Neural progenitor cell (in vitro differentiated cells): ENCODE measurements around the gene HADHB. TPM values are rescaled to one million over a fixed set of nuclear protein-coding genes. Genes with fewer than 3 reads are reported as not detected.
"Not testable (repeated sequence)": the region's sequence is repeated elsewhere in the genome, so short reads cannot be mapped to it uniquely, and the experiment has no call there.

ENCODE experiments used
- DNase-seq: peaks from one replicate; pipeline ENCODE4 v3.0.0-alpha.2; 2016; ENCODE audit warnings: low spot score
- H2AFZ ChIP-seq: fragments of 200-600 bp; sonication (generic); replicated peaks from 2 replicates; pipeline ENCODE4 v1.6.1; 2016; ENCODE audit warnings: antibody characterized with exemption
- H3F3A ChIP-seq: fragments of 200-600 bp; sonication (generic); 2 replicates; pipeline ENCODE4 v1.6.1; 2016; ENCODE audit warnings: antibody characterized with exemption, low read depth
- H3K27ac ChIP-seq: fragments of 200-600 bp; sonication (generic); 2 replicates; pipeline ENCODE4 v1.5.1; 2016; ENCODE audit warnings: mild to moderate bottlenecking
- H3K27me3 ChIP-seq: fragments of 200-600 bp; sonication (generic); 2 replicates; pipeline ENCODE4 v1.6.1; 2016; ENCODE audit warnings: mild to moderate bottlenecking, moderate library complexity
- H3K36me3 ChIP-seq: fragments of 200-600 bp; sonication (generic); 2 replicates; pipeline ENCODE4 v1.5.1; 2016
- H3K4me1 ChIP-seq: fragments of 200-600 bp; sonication (generic); 2 replicates; pipeline ENCODE4 v1.6.1; 2016; ENCODE audit warnings: mixed run types
- H3K4me2 ChIP-seq: fragments of 200-600 bp; sonication (generic); 2 replicates; pipeline ENCODE4 v1.6.1; 2016
- H3K4me3 ChIP-seq: fragments of 200-600 bp; sonication (generic); 2 replicates; pipeline ENCODE4 v1.5.1; 2016
- H3K79me2 ChIP-seq: fragments of 200-600 bp; sonication (generic); 2 replicates; pipeline ENCODE4 v1.6.1; 2016; ENCODE audit warnings: low read depth
- H3K9ac ChIP-seq: fragments of 200-600 bp; sonication (generic); 2 replicates; pipeline ENCODE4 v1.6.1; 2016
- H3K9me3 ChIP-seq: fragments of 200-600 bp; sonication (generic); 2 replicates; pipeline ENCODE4 v1.5.1; 2016; ENCODE audit warnings: low read depth
- H4K20me1 ChIP-seq: fragments of 200-600 bp; sonication (generic); 2 replicates; pipeline ENCODE4 v1.6.1; 2016; ENCODE audit warnings: low read depth
- H3K27ac Mint-ChIP-seq: 3 replicates; pipeline ENCODE4 v1.8.0; 2021; ENCODE audit warnings: mixed read lengths
- H3K27me3 Mint-ChIP-seq: 2 replicates; pipeline ENCODE4 v1.8.0; 2022; ENCODE audit warnings: low read depth, mild to moderate bottlenecking, inconsistent platforms, moderate library complexity, mixed read lengths; ENCODE audit not compliant: insufficient read depth
- H3K36me3 Mint-ChIP-seq: 3 replicates; pipeline ENCODE4 v1.8.0; 2021; ENCODE audit warnings: mixed read lengths
- H3K4me1 Mint-ChIP-seq: 3 replicates; pipeline ENCODE4 v1.8.0; 2021; ENCODE audit warnings: mixed read lengths
- H3K4me3 Mint-ChIP-seq: 3 replicates; pipeline ENCODE4 v1.8.0; 2021; ENCODE audit warnings: mild to moderate bottlenecking, moderate library complexity, mixed read lengths
- H3K9me3 Mint-ChIP-seq: 3 replicates; pipeline ENCODE4 v1.8.0; 2020; ENCODE audit warnings: mixed read lengths
- CTCF ChIP-seq: fragments of 200-600 bp; sonication (generic); IDR thresholded peaks from 2 replicates; pipeline ENCODE4 v1.5.1; 2017; ENCODE audit warnings: antibody characterized with exemption, mild to moderate bottlenecking
- EZH2 ChIP-seq: fragments of 200-600 bp; sonication (generic); IDR thresholded peaks from 2 replicates; pipeline ENCODE4 v1.6.1; 2017; ENCODE audit warnings: antibody characterized with exemption, mild to moderate bottlenecking, moderate library complexity
- EZH2phosphoT487 ChIP-seq: fragments of 200-600 bp; sonication (generic); IDR thresholded peaks from 2 replicates; pipeline ENCODE4 v1.6.1; 2017; ENCODE audit warnings: antibody characterized with exemption
- total RNA-seq: library from RNA; depleted of rRNA; stranded (reverse); fragments of >200 nt; gene quantifications from 2 replicates; pipeline ENCODE4 v1.2.3, GENCODE V29; 2015; ENCODE audit warnings: low replicate concordance

Gene HADHB
- total RNA-seq, 1 donor from 2014 or later, result 40.6 TPM

GRCh38 chr2:26330604-26331003, 85.9 kb downstream of the HADHB start:
- no peak for DNase-seq
- H3K27ac Mint-ChIP-seq, result no peak overlapping the region
- H3K4me1 Mint-ChIP-seq, result peaks cover 6% of the 10 kb centered on the region

GRCh38 chr2:26331321-26331720, 86.6 kb downstream of the HADHB start:
- not testable (repeated sequence) for H3K9me3 Mint-ChIP-seq, H3K4me1 ChIP-seq, DNase-seq, H3K36me3 Mint-ChIP-seq, H3F3A ChIP-seq, H3K4me3 ChIP-seq, H3K9ac ChIP-seq, H3K27me3 Mint-ChIP-seq, H3K27ac Mint-ChIP-seq, H4K20me1 ChIP-seq, H3K4me3 Mint-ChIP-seq, H3K36me3 ChIP-seq, H2AFZ ChIP-seq, H3K79me2 ChIP-seq, H3K27ac ChIP-seq, H3K9me3 ChIP-seq, H3K4me2 ChIP-seq, H3K4me1 Mint-ChIP-seq, H3K27me3 ChIP-seq

More at GRCh38 chr2:26330604-26331003, 85.9 kb downstream of the HADHB start:
- Histone ChIP-seq H3K4me3 (no peak overlapping the region), H2AFZ (peak overlapping the region; percentile 74), H3K4me2 (no peak overlapping the region), H3F3A (no peaks in the 10 kb centered on the region), H3K9ac (no peak overlapping the region), H3K27me3 (no peaks in the 10 kb centered on the region), H3K4me1 (no peaks in the 10 kb centered on the region), H3K79me2 (no peaks in the 10 kb centered on the region), H4K20me1 (no peaks in the 10 kb centered on the region), H3K36me3 (no peaks in the 10 kb centered on the region), H3K27ac (no peak overlapping the region), H3K9me3 (no peaks in the 10 kb centered on the region)
- Mint-ChIP-seq H3K27me3 (no peaks in the 10 kb centered on the region), H3K9me3 (no peaks in the 10 kb centered on the region), H3K36me3 (no peaks in the 10 kb centered on the region), H3K4me3 (no peak overlapping the region)
- no peak for TF ChIP-seq EZH2phosphoT487
- TF ChIP-seq EZH2, result no peak
- no peak for TF ChIP-seq CTCF

- no peak overlapping the region for H3K4me3 Mint-ChIP-seq
Observed at GRCh38 chr2:26333293-26333692, 88.6 kb downstream of the HADHB start.

GRCh38 chr2:26335231-26335630, 90.5 kb downstream of the HADHB start:
- Histone ChIP-seq H3K4me2 (no peak overlapping the region), H3K4me3 (no peak overlapping the region)

More at GRCh38 chr2:26333293-26333692, 88.6 kb downstream of the HADHB start:
- no peaks in the 10 kb centered on the region for H3K79me2 ChIP-seq
- H3K9me3 Mint-ChIP-seq, result no peaks in the 10 kb centered on the region
- H3K27me3 Mint-ChIP-seq, result peaks cover 2% of the 10 kb centered on the region
- no peak overlapping the region for H3K27ac ChIP-seq
- no peaks in the 10 kb centered on the region for H4K20me1 ChIP-seq
- H3K27me3 ChIP-seq, result no peaks in the 10 kb centered on the region
- peaks cover 6% of the 10 kb centered on the region for H3K4me1 Mint-ChIP-seq
- no peak overlapping the region for H3K4me2 ChIP-seq
- H3K36me3 ChIP-seq, result no peaks in the 10 kb centered on the region
- no peaks in the 10 kb centered on the region for H3K9me3 ChIP-seq
- H3K27ac Mint-ChIP-seq, result no peak overlapping the region
- no peaks in the 10 kb centered on the region for H3F3A ChIP-seq
- no peak overlapping the region for H2AFZ ChIP-seq
- no peaks in the 10 kb centered on the region for H3K4me1 ChIP-seq
- no peak overlapping the region for H3K4me3 ChIP-seq
- no peaks in the 10 kb centered on the region for H3K36me3 Mint-ChIP-seq
- TF ChIP-seq CTCF, result no peak
- no peak for TF ChIP-seq EZH2
- TF ChIP-seq EZH2phosphoT487, result no peak
- H3K9ac ChIP-seq, result no peak overlapping the region
- DNase-seq, result no peak

More at GRCh38 chr2:26335231-26335630, 90.5 kb downstream of the HADHB start:
- H3K4me1 ChIP-seq, result peaks cover 12% of the 10 kb centered on the region
- peaks cover 8% of the 10 kb centered on the region for H3K4me1 Mint-ChIP-seq
- no peak overlapping the region for H3K4me3 Mint-ChIP-seq
- H3K9me3 ChIP-seq, result no peaks in the 10 kb centered on the region
- H3K36me3 Mint-ChIP-seq, result no peaks in the 10 kb centered on the region
- H2AFZ ChIP-seq, result no peak overlapping the region
- no peaks in the 10 kb centered on the region for H3K79me2 ChIP-seq
- TF ChIP-seq EZH2 (no peak), CTCF (no peak), EZH2phosphoT487 (no peak)
- H3K36me3 ChIP-seq, result no peaks in the 10 kb centered on the region
- H3K9me3 Mint-ChIP-seq, result no peaks in the 10 kb centered on the region
- H3K27me3 ChIP-seq, result no peaks in the 10 kb centered on the region
- no peaks in the 10 kb centered on the region for H4K20me1 ChIP-seq
- DNase-seq, result no peak
- H3K27ac Mint-ChIP-seq, result no peak overlapping the region
- H3K9ac ChIP-seq, result no peak overlapping the region
- peaks cover 12% of the 10 kb centered on the region for H3F3A ChIP-seq
- H3K27me3 Mint-ChIP-seq, result peaks cover 2% of the 10 kb centered on the region
- no peak overlapping the region for H3K27ac ChIP-seq
